ENCODE measurements around the gene PVRIG.
"Not testable (repeated sequence)": the region's sequence is repeated elsewhere in the genome, so short reads cannot be mapped to it uniquely, and the experiment has no call there.

DNA sequence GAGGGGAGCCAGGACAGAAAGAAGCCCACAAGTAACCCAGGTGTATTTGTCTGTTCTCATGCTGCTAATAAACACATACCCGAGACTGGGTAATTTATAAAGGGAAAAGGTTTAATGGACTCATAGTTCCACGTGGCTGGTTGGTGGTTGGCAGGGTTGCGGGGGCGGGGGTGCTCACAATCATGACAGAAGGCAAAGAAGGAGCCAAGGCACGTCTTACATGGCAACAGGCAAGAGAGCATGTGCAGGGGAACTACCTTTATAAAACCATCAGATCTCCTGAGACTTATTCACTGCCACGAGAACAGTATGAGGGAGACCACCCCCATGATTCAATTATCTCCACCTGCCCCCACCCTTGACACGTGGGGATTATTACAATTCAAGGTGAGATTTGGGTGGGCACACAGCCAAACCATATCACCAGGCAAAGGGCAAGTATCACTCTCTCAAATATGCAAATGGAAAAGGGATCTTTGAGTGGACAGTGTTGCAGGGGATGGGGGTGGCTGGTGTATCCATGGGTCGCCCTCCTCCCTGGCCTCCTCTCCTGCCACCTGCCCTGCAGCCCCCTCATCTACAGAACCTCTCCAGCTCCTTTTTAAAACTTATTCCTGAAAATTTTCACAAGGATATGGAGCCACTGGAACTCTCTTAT is 15.0 kb downstream of the PVRIG start:
- TF ChIP-seq, protein P1, sequence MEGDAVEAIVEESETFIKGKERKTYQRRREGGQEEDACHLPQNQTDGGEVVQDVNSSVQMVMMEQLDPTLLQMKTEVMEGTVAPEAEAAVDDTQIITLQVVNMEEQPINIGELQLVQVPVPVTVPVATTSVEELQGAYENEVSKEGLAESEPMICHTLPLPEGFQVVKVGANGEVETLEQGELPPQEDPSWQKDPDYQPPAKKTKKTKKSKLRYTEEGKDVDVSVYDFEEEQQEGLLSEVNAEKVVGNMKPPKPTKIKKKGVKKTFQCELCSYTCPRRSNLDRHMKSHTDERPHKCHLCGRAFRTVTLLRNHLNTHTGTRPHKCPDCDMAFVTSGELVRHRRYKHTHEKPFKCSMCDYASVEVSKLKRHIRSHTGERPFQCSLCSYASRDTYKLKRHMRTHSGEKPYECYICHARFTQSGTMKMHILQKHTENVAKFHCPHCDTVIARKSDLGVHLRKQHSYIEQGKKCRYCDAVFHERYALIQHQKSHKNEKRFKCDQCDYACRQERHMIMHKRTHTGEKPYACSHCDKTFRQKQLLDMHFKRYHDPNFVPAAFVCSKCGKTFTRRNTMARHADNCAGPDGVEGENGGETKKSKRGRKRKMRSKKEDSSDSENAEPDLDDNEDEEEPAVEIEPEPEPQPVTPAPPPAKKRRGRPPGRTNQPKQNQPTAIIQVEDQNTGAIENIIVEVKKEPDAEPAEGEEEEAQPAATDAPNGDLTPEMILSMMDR (conservative IDR thresholded peaks at IDR 0.05; ENCODE audit: low read length) = not testable (repeated sequence)
- TF ChIP-seq EZH2phosphoT487 (IDR thresholded peaks at IDR 0.05; ENCODE audit: borderline replicate concordance, low read depth, low read length) = not testable (repeated sequence)

Measured in OCI-LY7 (cell line).